Suppressor macrophage treated with lipopolysaccharide for 1 hour (primary cell): Measurements from ENCODE around the gene AUTS2.
A peak's percentile ranks its signal among the peaks of the same experiment; 100 is the strongest.
"Not testable (repeated sequence)": the region's sequence is repeated elsewhere in the genome, so short reads cannot be mapped to it uniquely, and the experiment has no call there.

Source experiments
- DNase-seq, 3 donors: peaks; one replicate each; pipeline ENCODE4 v3.0.0-alpha.2; 2020 to 2022

The AUTS2 gene

GRCh38 chr7:70594885-70595284 is 996.6 kb downstream of the AUTS2 start:
- DNase-seq: not testable (repeated sequence)

- DNase-seq: no peak
These were observed 997.1 kb downstream of the AUTS2 start for GRCh38 chr7:70595370-70595754.

- peak in 1 of 3 donors; percentile 30 for DNase-seq
These were observed 997.7 kb downstream of the AUTS2 start for GRCh38 chr7:70595755-70596597.

- DNase-seq: no peak
These were observed 998.3 kb downstream of the AUTS2 start for GRCh38 chr7:70596598-70596913.

GRCh38 chr7:70597066-70597465 is 998.8 kb downstream of the AUTS2 start:
- DNase-seq: no peak

GRCh38 chr7:70598976-70599375 is 1000.7 kb downstream of the AUTS2 start:
- peak in 1 of 3 donors; percentile 6 for DNase-seq

- no peak for DNase-seq
These were observed 1001.3 kb downstream of the AUTS2 start for GRCh38 chr7:70599446-70600190.

- no peak for DNase-seq
These were observed 1002.7 kb downstream of the AUTS2 start for GRCh38 chr7:70600993-70601392.

GRCh38 chr7:70602117-70602516 is 1003.8 kb downstream of the AUTS2 start:
- DNase-seq: no peak

- no peak for DNase-seq
These were observed 1009.0 kb downstream of the AUTS2 start for GRCh38 chr7:70607281-70607680.

- no peak for DNase-seq
These were observed 1009.5 kb downstream of the AUTS2 start for GRCh38 chr7:70607759-70608158.

- no peak for DNase-seq
These were observed 1010.0 kb downstream of the AUTS2 start for GRCh38 chr7:70608229-70608628.

- DNase-seq: no peak
These were observed 1014.5 kb downstream of the AUTS2 start for GRCh38 chr7:70612811-70613210.

GRCh38 chr7:70614237-70615045 is 1016.2 kb downstream of the AUTS2 start:
- peak in 1 of 3 donors; percentile 2 for DNase-seq

- DNase-seq: no peak
These were observed 1016.9 kb downstream of the AUTS2 start for GRCh38 chr7:70615066-70615606.

- no peak for DNase-seq
These were observed 1017.9 kb downstream of the AUTS2 start for GRCh38 chr7:70616211-70616610.

- DNase-seq: no peak
These were observed 1018.5 kb downstream of the AUTS2 start for GRCh38 chr7:70616821-70617220.

- no peak for DNase-seq
These were observed 1019.8 kb downstream of the AUTS2 start for GRCh38 chr7:70618020-70618551.

- no peak for DNase-seq
These were observed 1020.9 kb downstream of the AUTS2 start for GRCh38 chr7:70619130-70619529.

- DNase-seq: no peak
These were observed 1021.4 kb downstream of the AUTS2 start for GRCh38 chr7:70619659-70620058.

- DNase-seq: no peak
These were observed 1022.2 kb downstream of the AUTS2 start for GRCh38 chr7:70620333-70621055.

- DNase-seq: no peak
These were observed 1023.8 kb downstream of the AUTS2 start for GRCh38 chr7:70621954-70622600.
